ENCODE results near the gene LRRC26.
A peak's percentile ranks its signal among the peaks of the same experiment; 100 is the strongest.

Gene LRRC26

GRCh38 chr9:137175345-137175961, 5.6 kb upstream of the LRRC26 start:
- Histone ChIP-seq H3K4me1 (ENCODE audit: insufficient read depth, low read length) (no peaks in the 10 kb centered on the region), H3K27me3 (ENCODE audit: insufficient read depth, low read length, poor library complexity) (no peaks in the 10 kb centered on the region), H4K20me1 (ENCODE audit: insufficient read depth, low read length) (peaks cover 35% of the 10 kb centered on the region), H3K36me3 (ENCODE audit: insufficient read depth, low read length) (peaks cover 7% of the 10 kb centered on the region), H2AFZ (ENCODE audit: low read depth, low read length) (no peak overlapping the region), H3K4me2 (ENCODE audit: insufficient read depth, low read length) (no peak overlapping the region), H3K9me3 (ENCODE audit: insufficient read depth, low read length, severe bottlenecking) (no peaks in the 10 kb centered on the region), H3K27ac (ENCODE audit: low read length) (no peak overlapping the region), H3K4me3 (ENCODE audit: low read depth in 1 of 2, low read length in 2 of 2) (no peak overlapping the region), H3K79me2 (ENCODE audit: insufficient read depth, low read length) (no peaks in the 10 kb centered on the region), H3K9ac (ENCODE audit: low read depth, low read length) (no peak overlapping the region)
- DNase-seq (peak; percentile 43), ATAC-seq (ENCODE audit: insufficient read depth, low read depth) (peak; percentile 66)
- no peak for TF ChIP-seq EZH2 (IDR thresholded peaks at IDR 0.05; ENCODE audit: borderline replicate concordance, low read depth, low read length, severe bottlenecking)
- TF ChIP-seq, protein P1, sequence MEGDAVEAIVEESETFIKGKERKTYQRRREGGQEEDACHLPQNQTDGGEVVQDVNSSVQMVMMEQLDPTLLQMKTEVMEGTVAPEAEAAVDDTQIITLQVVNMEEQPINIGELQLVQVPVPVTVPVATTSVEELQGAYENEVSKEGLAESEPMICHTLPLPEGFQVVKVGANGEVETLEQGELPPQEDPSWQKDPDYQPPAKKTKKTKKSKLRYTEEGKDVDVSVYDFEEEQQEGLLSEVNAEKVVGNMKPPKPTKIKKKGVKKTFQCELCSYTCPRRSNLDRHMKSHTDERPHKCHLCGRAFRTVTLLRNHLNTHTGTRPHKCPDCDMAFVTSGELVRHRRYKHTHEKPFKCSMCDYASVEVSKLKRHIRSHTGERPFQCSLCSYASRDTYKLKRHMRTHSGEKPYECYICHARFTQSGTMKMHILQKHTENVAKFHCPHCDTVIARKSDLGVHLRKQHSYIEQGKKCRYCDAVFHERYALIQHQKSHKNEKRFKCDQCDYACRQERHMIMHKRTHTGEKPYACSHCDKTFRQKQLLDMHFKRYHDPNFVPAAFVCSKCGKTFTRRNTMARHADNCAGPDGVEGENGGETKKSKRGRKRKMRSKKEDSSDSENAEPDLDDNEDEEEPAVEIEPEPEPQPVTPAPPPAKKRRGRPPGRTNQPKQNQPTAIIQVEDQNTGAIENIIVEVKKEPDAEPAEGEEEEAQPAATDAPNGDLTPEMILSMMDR (IDR thresholded peaks at IDR 0.05; ENCODE audit: borderline replicate concordance, extremely low read depth, low read length, poor library complexity, severe bottlenecking), result peak; percentile 60

GRCh38 chr9:137174722-137175293, 5.0 kb upstream of the LRRC26 start:
- no peak overlapping the region for H3K9ac ChIP-seq (ENCODE audit: low read depth, low read length)

GRCh38 chr9:137173796-137174664, 4.2 kb upstream of the LRRC26 start:
- peaks cover 6% of the 10 kb centered on the region for H3K27me3 ChIP-seq (ENCODE audit: insufficient read depth, low read length, poor library complexity)
- no peak overlapping the region for H2AFZ ChIP-seq (ENCODE audit: low read depth, low read length)
- H3K79me2 ChIP-seq (ENCODE audit: insufficient read depth, low read length), result no peaks in the 10 kb centered on the region
- TF ChIP-seq EZH2 (IDR thresholded peaks at IDR 0.05; ENCODE audit: borderline replicate concordance, low read depth, low read length, severe bottlenecking), result no peak
- TF ChIP-seq, protein P1 (IDR thresholded peaks at IDR 0.05; ENCODE audit: borderline replicate concordance, extremely low read depth, low read length, poor library complexity, severe bottlenecking), result no peak
- no peak overlapping the region for H3K4me3 ChIP-seq (ENCODE audit: low read depth in 1 of 2, low read length in 2 of 2)
- no peaks in the 10 kb centered on the region for H3K4me1 ChIP-seq (ENCODE audit: insufficient read depth, low read length)
- H3K4me2 ChIP-seq (ENCODE audit: insufficient read depth, low read length), result no peak overlapping the region
- no peak overlapping the region for H3K9ac ChIP-seq (ENCODE audit: low read depth, low read length)
- no peak for DNase-seq
- ATAC-seq (ENCODE audit: insufficient read depth, low read depth), result no peak; the same call in 1 of the 3 replicates
- peaks cover 35% of the 10 kb centered on the region for H4K20me1 ChIP-seq (ENCODE audit: insufficient read depth, low read length)
- no peaks in the 10 kb centered on the region for H3K9me3 ChIP-seq (ENCODE audit: insufficient read depth, low read length, severe bottlenecking)
- no peak overlapping the region for H3K27ac ChIP-seq (ENCODE audit: low read length)
- H3K36me3 ChIP-seq (ENCODE audit: insufficient read depth, low read length), result no peaks in the 10 kb centered on the region

More at GRCh38 chr9:137174722-137175293, 5.0 kb upstream of the LRRC26 start:
- Histone ChIP-seq H3K9me3 (ENCODE audit: insufficient read depth, low read length, severe bottlenecking) (no peaks in the 10 kb centered on the region), H3K79me2 (ENCODE audit: insufficient read depth, low read length) (no peaks in the 10 kb centered on the region), H4K20me1 (ENCODE audit: insufficient read depth, low read length) (peaks cover 35% of the 10 kb centered on the region), H3K4me1 (ENCODE audit: insufficient read depth, low read length) (no peaks in the 10 kb centered on the region), H3K27me3 (ENCODE audit: insufficient read depth, low read length, poor library complexity) (no peaks in the 10 kb centered on the region), H3K27ac (ENCODE audit: low read length) (no peak overlapping the region), H3K36me3 (ENCODE audit: insufficient read depth, low read length) (peaks cover under 1% of the 10 kb centered on the region), H3K4me2 (ENCODE audit: insufficient read depth, low read length) (no peak overlapping the region), H2AFZ (ENCODE audit: low read depth, low read length) (no peak overlapping the region), H3K4me3 (ENCODE audit: low read depth in 1 of 2, low read length in 2 of 2) (no peak overlapping the region)
- TF ChIP-seq, protein P1 (IDR thresholded peaks at IDR 0.05; ENCODE audit: borderline replicate concordance, extremely low read depth, low read length, poor library complexity, severe bottlenecking), result no peak
- TF ChIP-seq EZH2 (IDR thresholded peaks at IDR 0.05; ENCODE audit: borderline replicate concordance, low read depth, low read length, severe bottlenecking), result no peak
- DNase-seq (peak; percentile 65), ATAC-seq (ENCODE audit: insufficient read depth, low read depth) (peak; percentile 71)
